Measurements from ENCODE around the gene MAP4K3. TPM values are rescaled to one million over a fixed set of nuclear protein-coding genes. Genes with fewer than 3 reads are reported as not detected.

MAP4K3 gene
- total RNA-seq, 1 experiment from 2014 or later, result 97.4 TPM

DNA sequence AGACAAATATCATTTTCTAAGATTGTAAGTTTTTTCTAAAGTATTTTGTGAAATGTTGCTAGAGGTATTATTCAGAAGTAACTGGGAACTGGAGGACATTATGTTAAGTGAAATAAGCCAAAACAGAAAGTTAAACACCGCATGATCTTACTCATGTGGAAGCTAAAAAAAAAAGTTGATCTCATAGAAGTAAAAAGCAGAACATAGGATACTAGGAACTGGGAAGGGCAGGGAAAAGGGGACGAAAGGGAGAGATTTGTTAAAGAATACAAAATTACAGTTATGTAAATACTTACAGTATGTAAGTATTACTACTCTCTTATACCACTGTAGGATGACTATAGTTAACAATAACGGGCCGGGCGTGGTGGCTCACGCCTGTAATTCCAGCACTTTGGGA lies 146.7 kb downstream of the MAP4K3 start:
- Histone ChIP-seq H2AFZ (ENCODE audit: low read length) (no peak overlapping the region), H3K4me3 (ENCODE audit: low read length) (no peak overlapping the region), H3K9me2 (replicated peaks; ENCODE audit: low read length) (no peaks in the 10 kb centered on the region), H3K36me3 (ENCODE audit: low read depth, low read length) (peaks cover 57% of the 10 kb centered on the region), H3K4me2 (ENCODE audit: low read length) (no peak overlapping the region), H4K20me1 (ENCODE audit: low read length) (no peaks in the 10 kb centered on the region), H3K79me2 (ENCODE audit: low read length) (no peaks in the 10 kb centered on the region), H3K9me3 (ENCODE audit: low read length) (no peaks in the 10 kb centered on the region), H3K9ac (ENCODE audit: low read length) (no peak overlapping the region), H3K27me3 (ENCODE audit: low read length) (no peaks in the 10 kb centered on the region), H3K4me1 (ENCODE audit: insufficient read depth, low read length) (no peaks in the 10 kb centered on the region), H3K27ac (ENCODE audit: low read length) (no peak overlapping the region), H3F3A (ENCODE audit: low read length, unreplicated experiment) (no peaks in the 10 kb centered on the region)
- TF ChIP-seq EZH2 (IDR thresholded peaks at IDR 0.05; ENCODE audit: low read length, unreplicated experiment) (no peak), EZH2phosphoT487 (IDR thresholded peaks at IDR 0.05; ENCODE audit: borderline replicate concordance, low read length) (no peak)
- TF ChIP-seq, protein P1, sequence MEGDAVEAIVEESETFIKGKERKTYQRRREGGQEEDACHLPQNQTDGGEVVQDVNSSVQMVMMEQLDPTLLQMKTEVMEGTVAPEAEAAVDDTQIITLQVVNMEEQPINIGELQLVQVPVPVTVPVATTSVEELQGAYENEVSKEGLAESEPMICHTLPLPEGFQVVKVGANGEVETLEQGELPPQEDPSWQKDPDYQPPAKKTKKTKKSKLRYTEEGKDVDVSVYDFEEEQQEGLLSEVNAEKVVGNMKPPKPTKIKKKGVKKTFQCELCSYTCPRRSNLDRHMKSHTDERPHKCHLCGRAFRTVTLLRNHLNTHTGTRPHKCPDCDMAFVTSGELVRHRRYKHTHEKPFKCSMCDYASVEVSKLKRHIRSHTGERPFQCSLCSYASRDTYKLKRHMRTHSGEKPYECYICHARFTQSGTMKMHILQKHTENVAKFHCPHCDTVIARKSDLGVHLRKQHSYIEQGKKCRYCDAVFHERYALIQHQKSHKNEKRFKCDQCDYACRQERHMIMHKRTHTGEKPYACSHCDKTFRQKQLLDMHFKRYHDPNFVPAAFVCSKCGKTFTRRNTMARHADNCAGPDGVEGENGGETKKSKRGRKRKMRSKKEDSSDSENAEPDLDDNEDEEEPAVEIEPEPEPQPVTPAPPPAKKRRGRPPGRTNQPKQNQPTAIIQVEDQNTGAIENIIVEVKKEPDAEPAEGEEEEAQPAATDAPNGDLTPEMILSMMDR (conservative IDR thresholded peaks at IDR 0.05; ENCODE audit: low read depth, low read length), result no peak
- BruUV-seq (replicated peaks), result no TSS peak
- no peak for DNase-seq
- ATAC-seq, result no peak
- POLR2A ChIA-PET (ENCODE audit: unreplicated experiment), result no interaction called here
- intact Hi-C loops (cut with micrococcal nuclease), result no loop called here
- CTCF ChIA-PET, result interaction anchor here (0.7 kb wide), 1 partner anchor 213 kb away, joined by 3 read pairs; no protein-coding TSS in a partner anchor

DNA sequence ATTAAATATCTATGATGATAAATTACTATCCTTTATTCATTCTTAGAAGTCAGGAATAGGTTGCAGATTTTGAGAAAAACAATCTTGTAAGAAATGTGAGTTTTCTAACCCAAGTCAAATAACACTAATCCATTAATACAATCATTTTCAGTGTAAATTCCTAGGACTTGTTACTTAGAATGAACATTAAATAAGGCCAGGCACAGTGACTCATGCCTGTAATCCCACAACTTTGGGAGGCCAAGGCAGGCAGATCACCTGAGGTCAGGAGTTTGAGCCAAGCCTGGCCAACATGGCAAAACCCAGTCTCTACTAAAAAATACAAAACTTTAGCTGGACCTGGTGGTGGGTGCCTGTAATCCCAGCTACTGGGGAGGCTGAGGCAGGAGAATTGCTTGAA lies 147.5 kb downstream of the MAP4K3 start:
- Histone ChIP-seq H4K20me1 (ENCODE audit: low read length) (no peaks in the 10 kb centered on the region), H2AFZ (ENCODE audit: low read length) (no peak overlapping the region), H3K79me2 (ENCODE audit: low read length) (no peaks in the 10 kb centered on the region), H3K4me3 (ENCODE audit: low read length) (no peak overlapping the region), H3K27me3 (ENCODE audit: low read length) (no peaks in the 10 kb centered on the region), H3K4me2 (ENCODE audit: low read length) (no peak overlapping the region), H3K36me3 (ENCODE audit: low read depth, low read length) (peaks cover 64% of the 10 kb centered on the region), H3K4me1 (ENCODE audit: insufficient read depth, low read length) (no peaks in the 10 kb centered on the region), H3F3A (ENCODE audit: low read length, unreplicated experiment) (no peaks in the 10 kb centered on the region), H3K9me3 (ENCODE audit: low read length) (no peaks in the 10 kb centered on the region), H3K9ac (ENCODE audit: low read length) (no peak overlapping the region), H3K9me2 (replicated peaks; ENCODE audit: low read length) (no peaks in the 10 kb centered on the region), H3K27ac (ENCODE audit: low read length) (no peak overlapping the region)
- ChIA-PET POLR2A (ENCODE audit: unreplicated experiment) (no interaction called here), CTCF (no interaction called here)
- BruUV-seq (replicated peaks), result no TSS peak
- DNase-seq (no peak), ATAC-seq (peak; percentile 49)
- no peak for TF ChIP-seq EZH2 (IDR thresholded peaks at IDR 0.05; ENCODE audit: low read length, unreplicated experiment)
- no peak for TF ChIP-seq EZH2phosphoT487 (IDR thresholded peaks at IDR 0.05; ENCODE audit: borderline replicate concordance, low read length)
- TF ChIP-seq, protein P1 (conservative IDR thresholded peaks at IDR 0.05; ENCODE audit: low read depth, low read length), result no peak
- intact Hi-C loops (cut with micrococcal nuclease), result no loop called here

DNA sequence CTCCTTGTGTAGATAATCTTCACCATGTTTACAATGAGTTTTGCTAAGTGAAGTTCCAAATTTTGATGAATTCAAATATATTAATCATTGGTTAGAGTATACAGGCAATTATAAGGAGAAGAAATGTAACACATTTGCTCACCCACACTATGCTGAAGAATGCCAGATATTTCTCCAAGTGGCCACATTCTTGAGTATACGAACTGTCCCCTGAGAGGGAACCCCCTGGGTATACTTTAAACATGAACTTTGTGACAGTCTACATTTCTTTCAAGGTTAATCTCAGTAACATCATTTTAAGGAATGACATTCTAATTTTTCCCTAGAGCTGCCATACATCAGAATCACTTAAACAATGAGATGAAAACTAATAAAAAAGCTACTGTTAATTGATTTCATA lies 153.5 kb downstream of the MAP4K3 start:
- ATAC-seq (no peak), DNase-seq (no peak)
- Histone ChIP-seq H3K27ac (ENCODE audit: low read length) (no peak overlapping the region), H3F3A (ENCODE audit: low read length, unreplicated experiment) (no peaks in the 10 kb centered on the region), H3K36me3 (ENCODE audit: low read depth, low read length) (peaks cover 62% of the 10 kb centered on the region), H3K9me2 (replicated peaks; ENCODE audit: low read length) (no peaks in the 10 kb centered on the region), H3K4me3 (ENCODE audit: low read length) (no peak overlapping the region), H2AFZ (ENCODE audit: low read length) (no peak overlapping the region), H3K27me3 (ENCODE audit: low read length) (no peaks in the 10 kb centered on the region), H3K79me2 (ENCODE audit: low read length) (no peaks in the 10 kb centered on the region), H3K4me1 (ENCODE audit: insufficient read depth, low read length) (no peaks in the 10 kb centered on the region), H4K20me1 (ENCODE audit: low read length) (no peaks in the 10 kb centered on the region), H3K9me3 (ENCODE audit: low read length) (no peaks in the 10 kb centered on the region), H3K9ac (ENCODE audit: low read length) (no peak overlapping the region), H3K4me2 (ENCODE audit: low read length) (no peak overlapping the region)
- ChIA-PET POLR2A (ENCODE audit: unreplicated experiment) (no interaction called here), CTCF (no interaction called here)
- intact Hi-C loops (cut with micrococcal nuclease), result no loop called here
- no TSS peak for BruUV-seq (replicated peaks)
- no peak for TF ChIP-seq EZH2 (IDR thresholded peaks at IDR 0.05; ENCODE audit: low read length, unreplicated experiment)
- TF ChIP-seq, protein P1 (conservative IDR thresholded peaks at IDR 0.05; ENCODE audit: low read depth, low read length), result no peak
- TF ChIP-seq EZH2phosphoT487 (IDR thresholded peaks at IDR 0.05; ENCODE audit: borderline replicate concordance, low read length), result no peak

All from PC-3 (cell line).